Heart left ventricle (tissue), 13 donors: ENCODE data around the gene AIRE.

Source experiments
- POLR2A ChIP-seq, 2 donors: fragments of 450-650 bp; IDR thresholded peaks; one replicate each; pipeline ENCODE4 v1.6.1; 2017; ENCODE audit warnings: antibody characterized with exemption in 2 of 2, mild to moderate bottlenecking in 2 of 2, moderate library complexity in 2 of 2
- TF ChIP-seq, protein P1 (sequence below), 12 donors: fragments of 200-600 bp; sonication (generic) in 4 of 12; IDR thresholded peaks; one replicate each; pipeline versions ENCODE4 v1.5.0 to v1.8.0; 2018 to 2022; ENCODE audit warnings: antibody characterized with exemption in 12 of 12, mild to moderate bottlenecking in 5 of 12
- donor health status: ischemic (EF 13 %, LVEDD 7.1; RV severe dilation, severe dysfunction).
- donor health status: DM: no; HTN: yes; CAD: no.
- donor health status: DM: no; HTN: no; CAD: no.
- donor health status: ischemic (EF 25% LVEDD 6.9; RV normal size, moderate dysfunction).
- donor health status: ischemic (EF 25% LVEDD 5.7; RV mildly dilated, moderate dysfunction).
- donor health status: ischemic (EF 35%, LVEDD 5.7; RV mildly dilated, moderate dysfunction).
- donor health status: nonischemic (EF 11% LVEDD 7.7; RV severe dilation, severe dysfunction).
- donor health status: DM: yes; HTN: yes; CAD: no.
- donor health status: PGD.
- donor health status: ischemic (EF 29% LVEDD 5.4; RV normal size, mild dysfunction).
- donor health status: nonischemic (EF 23%, LVEDD 6.1; RV moderate dilation, normal function).

DNA sequence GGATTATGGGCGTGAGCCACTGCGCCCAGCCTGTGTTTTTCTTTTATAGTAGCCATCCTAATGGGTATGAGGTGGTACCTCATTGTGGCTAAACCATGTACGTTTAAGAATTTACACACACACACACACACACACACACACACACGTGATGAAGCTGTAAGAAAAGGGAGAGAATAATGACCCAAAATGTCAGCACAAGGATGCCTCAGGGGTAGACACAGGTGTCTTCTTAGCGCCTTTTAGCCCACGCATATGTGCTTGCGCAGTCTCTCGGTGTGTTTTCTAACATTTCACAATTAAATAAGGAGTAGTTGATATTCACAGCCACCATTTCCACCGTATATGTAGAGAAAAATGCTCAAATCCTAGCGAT lies 13.4 kb downstream of the AIRE start:
- TF ChIP-seq, protein P1, sequence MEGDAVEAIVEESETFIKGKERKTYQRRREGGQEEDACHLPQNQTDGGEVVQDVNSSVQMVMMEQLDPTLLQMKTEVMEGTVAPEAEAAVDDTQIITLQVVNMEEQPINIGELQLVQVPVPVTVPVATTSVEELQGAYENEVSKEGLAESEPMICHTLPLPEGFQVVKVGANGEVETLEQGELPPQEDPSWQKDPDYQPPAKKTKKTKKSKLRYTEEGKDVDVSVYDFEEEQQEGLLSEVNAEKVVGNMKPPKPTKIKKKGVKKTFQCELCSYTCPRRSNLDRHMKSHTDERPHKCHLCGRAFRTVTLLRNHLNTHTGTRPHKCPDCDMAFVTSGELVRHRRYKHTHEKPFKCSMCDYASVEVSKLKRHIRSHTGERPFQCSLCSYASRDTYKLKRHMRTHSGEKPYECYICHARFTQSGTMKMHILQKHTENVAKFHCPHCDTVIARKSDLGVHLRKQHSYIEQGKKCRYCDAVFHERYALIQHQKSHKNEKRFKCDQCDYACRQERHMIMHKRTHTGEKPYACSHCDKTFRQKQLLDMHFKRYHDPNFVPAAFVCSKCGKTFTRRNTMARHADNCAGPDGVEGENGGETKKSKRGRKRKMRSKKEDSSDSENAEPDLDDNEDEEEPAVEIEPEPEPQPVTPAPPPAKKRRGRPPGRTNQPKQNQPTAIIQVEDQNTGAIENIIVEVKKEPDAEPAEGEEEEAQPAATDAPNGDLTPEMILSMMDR (IDR thresholded peaks at IDR 0.05): no peak
- TF ChIP-seq POLR2A (IDR thresholded peaks at IDR 0.05): no peak
